Activated naive CD4-positive, alpha-beta T cell treated with anti-CD3 and anti-CD28 coated beads, Interleukin-2, amount 10 ng/mL, durations not matched to agents 7 days and 5 days (primary cell): Measurements from ENCODE around the gene NT5DC4.
A peak's percentile ranks its signal among the peaks of the same experiment; 100 is the strongest.

Experiments used
- CTCF ChIA-PET: fragments of 350-600 bp; sonication (Branson Sonifier 250); formaldehyde crosslinking; loops from one replicate; lab custom pipeline; 2021; ENCODE audit warnings: antibody characterized with exemption; lab: Charles Lee
- DNase-seq: peaks from one replicate; pipeline ENCODE4 v3.0.0-alpha.2; 2020
- H3K27ac Mint-ChIP-seq: one replicate; pipeline ENCODE4 v1.8.0; 2021; ENCODE audit warnings: mild to moderate bottlenecking, moderate library complexity, mixed read lengths
- H3K27me3 Mint-ChIP-seq: one replicate; pipeline ENCODE4 v1.8.0; 2021; ENCODE audit warnings: mild to moderate bottlenecking, mixed read lengths
- H3K36me3 Mint-ChIP-seq: one replicate; pipeline ENCODE4 v1.8.0; 2021; ENCODE audit warnings: mixed read lengths
- H3K4me1 Mint-ChIP-seq: one replicate; pipeline ENCODE4 v1.8.0; 2021; ENCODE audit warnings: mixed read lengths
- H3K4me3 Mint-ChIP-seq: one replicate; pipeline ENCODE4 v1.8.0; 2021; ENCODE audit warnings: mild to moderate bottlenecking, moderate library complexity, mixed read lengths
- H3K9me3 Mint-ChIP-seq: one replicate; pipeline ENCODE4 v1.8.0; 2021; ENCODE audit warnings: mixed read lengths

The NT5DC4 gene

DNA sequence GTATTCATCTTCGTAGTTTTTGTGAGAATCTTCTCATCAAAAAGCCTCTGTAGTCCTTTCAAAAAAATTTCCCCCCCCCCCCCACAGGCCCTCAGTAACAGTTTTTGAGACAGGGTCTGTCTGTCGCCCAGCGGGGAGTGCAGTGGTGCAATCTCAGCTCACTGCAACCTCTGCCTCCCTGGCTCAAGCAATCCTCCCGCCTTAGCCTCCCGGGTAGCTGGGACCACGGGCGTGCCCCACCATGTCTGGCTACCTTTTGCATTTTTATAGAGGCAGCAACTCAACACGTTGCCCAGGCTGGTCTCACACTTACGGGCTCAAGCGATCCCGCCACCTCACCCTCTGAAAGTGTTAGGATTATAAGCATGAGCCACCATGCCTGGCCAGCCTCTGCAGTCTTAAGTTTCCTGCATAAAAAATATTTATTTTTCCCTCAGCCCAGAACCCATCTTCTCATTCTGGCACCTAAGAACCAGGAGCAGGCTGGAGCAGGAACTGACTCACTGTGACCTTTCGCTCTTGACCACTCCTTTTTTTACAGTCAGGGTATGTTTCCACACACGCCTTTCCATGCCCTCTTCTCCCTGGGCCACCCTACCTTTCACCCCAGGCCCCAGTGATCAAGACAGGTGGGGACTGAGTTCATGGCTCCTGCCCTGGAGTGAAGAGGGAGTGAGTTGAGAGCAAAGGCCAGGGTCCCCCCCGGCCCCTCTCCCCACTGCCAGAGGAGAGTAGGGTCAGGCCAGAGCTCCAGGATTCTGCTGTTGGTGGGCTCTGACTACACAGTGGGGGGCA is 32.5 kb upstream of the NT5DC4 start:
- Mint-ChIP-seq H3K27me3 (peaks cover 23% of the 10 kb centered on the region), H3K4me1 (peaks cover 56% of the 10 kb centered on the region), H3K4me3 (no peak overlapping the region), H3K27ac (no peak overlapping the region), H3K9me3 (no peaks in the 10 kb centered on the region), H3K36me3 (no peaks in the 10 kb centered on the region)
- DNase-seq = no peak
- CTCF ChIA-PET = interaction anchor here (0.7 to 9.9 kb wide), 5 partner anchors 25 to 74 kb away, joined by 3 to 94 read pairs (median 3); no protein-coding TSS in a partner anchor

GRCh38 chr2:112690853-112691401 is 29.9 kb upstream of the NT5DC4 start:
- peaks cover 41% of the 10 kb centered on the region for H3K4me1 Mint-ChIP-seq
- DNase-seq = peak; percentile 81

DNA sequence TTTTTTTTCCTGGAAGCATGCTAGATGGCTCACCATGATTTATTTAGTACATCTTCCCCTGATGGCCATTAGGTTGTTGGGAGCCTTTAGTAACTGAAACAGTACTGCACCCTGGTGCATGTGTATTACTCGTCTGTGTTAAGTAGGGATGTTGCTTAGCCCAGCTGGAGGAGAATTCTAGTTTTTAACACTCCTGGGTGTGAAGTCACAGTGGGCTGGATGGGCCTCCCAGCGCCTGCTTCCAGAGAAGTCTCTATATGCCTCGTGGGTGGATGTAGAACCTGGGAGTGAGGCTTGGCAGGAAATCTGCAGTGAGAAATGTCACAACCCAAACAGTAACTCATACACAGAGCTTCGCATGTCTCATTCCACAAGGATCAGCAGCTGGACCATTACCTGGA is 28.9 kb upstream of the NT5DC4 start:
- no peak for DNase-seq
- peaks cover 35% of the 10 kb centered on the region for H3K4me1 Mint-ChIP-seq
- no peaks in the 10 kb centered on the region for H3K9me3 Mint-ChIP-seq
- H3K4me3 Mint-ChIP-seq = no peak overlapping the region
- H3K27ac Mint-ChIP-seq = peak overlapping the region; percentile 75
- H3K36me3 Mint-ChIP-seq = no peaks in the 10 kb centered on the region
- CTCF ChIA-PET = interaction anchor here (0.7 to 9.9 kb wide), 16 partner anchors 8 to 250 kb away, joined by 3 to 94 read pairs (median 8); partner anchors contain the start of gene SLC20A1
- peaks cover 23% of the 10 kb centered on the region for H3K27me3 Mint-ChIP-seq

More at GRCh38 chr2:112690853-112691401, 29.9 kb upstream of the NT5DC4 start:
- no peaks in the 10 kb centered on the region for H3K36me3 Mint-ChIP-seq
- peaks cover 23% of the 10 kb centered on the region for H3K27me3 Mint-ChIP-seq
- no peak overlapping the region for H3K27ac Mint-ChIP-seq
- H3K9me3 Mint-ChIP-seq = no peaks in the 10 kb centered on the region
- no peak overlapping the region for H3K4me3 Mint-ChIP-seq
- CTCF ChIA-PET = interaction anchor here (0.6 to 9.9 kb wide), 24 partner anchors 9 to 251 kb away, joined by 3 to 94 read pairs (median 5); partner anchors contain the start of gene SLC20A1

DNA sequence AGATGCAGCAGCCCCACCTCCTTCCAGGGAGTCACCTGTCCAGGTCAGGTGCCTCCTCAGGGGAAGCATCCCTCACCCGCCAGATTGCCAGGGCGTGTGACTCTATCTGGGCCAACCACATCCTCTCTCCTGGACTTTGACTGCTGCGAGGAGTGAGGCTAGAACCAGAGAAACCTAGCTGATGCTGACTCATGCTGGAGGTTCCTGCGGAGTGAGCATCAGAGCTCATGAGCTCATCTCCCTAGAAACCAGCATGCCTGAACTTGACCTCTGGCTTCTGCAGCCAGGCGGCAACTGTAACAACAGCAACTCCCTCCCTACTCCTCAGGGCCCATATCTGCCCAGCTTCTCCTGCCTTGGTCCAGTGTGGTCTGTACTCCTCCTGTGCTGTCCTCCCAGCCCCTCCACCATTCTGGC is 28.3 kb upstream of the NT5DC4 start:
- Mint-ChIP-seq H3K9me3 (no peaks in the 10 kb centered on the region), H3K4me3 (no peak overlapping the region), H3K27ac (peak overlapping the region; percentile 75), H3K36me3 (no peaks in the 10 kb centered on the region), H3K27me3 (peaks cover 27% of the 10 kb centered on the region), H3K4me1 (peaks cover 32% of the 10 kb centered on the region)
- CTCF ChIA-PET = interaction anchor here (0.7 to 9.9 kb wide), 13 partner anchors 9 to 95 kb away, joined by 3 to 94 read pairs (median 7); partner anchors contain the start of gene SLC20A1
- DNase-seq = peak; percentile 77

- H3K4me1 Mint-ChIP-seq = peaks cover 32% of the 10 kb centered on the region
Measured at GRCh38 chr2:112692918-112693317, 27.9 kb upstream of the NT5DC4 start.

GRCh38 chr2:112693596-112693995 is 27.2 kb upstream of the NT5DC4 start:
- H3K9me3 Mint-ChIP-seq = no peaks in the 10 kb centered on the region
- H3K4me3 Mint-ChIP-seq = no peak overlapping the region
- no peak for DNase-seq
- CTCF ChIA-PET = interaction anchor here (1.6 to 9.9 kb wide), 5 partner anchors 13 to 93 kb away, joined by 9 to 94 read pairs (median 28); partner anchors contain the start of gene SLC20A1
- H3K4me1 Mint-ChIP-seq = peaks cover 32% of the 10 kb centered on the region
- peaks cover 21% of the 10 kb centered on the region for H3K27me3 Mint-ChIP-seq
- no peaks in the 10 kb centered on the region for H3K36me3 Mint-ChIP-seq
- H3K27ac Mint-ChIP-seq = no peak overlapping the region

More at GRCh38 chr2:112692918-112693317, 27.9 kb upstream of the NT5DC4 start:
- Mint-ChIP-seq H3K4me3 (no peak overlapping the region), H3K9me3 (no peaks in the 10 kb centered on the region), H3K27ac (peak overlapping the region; percentile 75), H3K36me3 (no peaks in the 10 kb centered on the region), H3K27me3 (peaks cover 28% of the 10 kb centered on the region)
- CTCF ChIA-PET = interaction anchor here (0.7 to 9.9 kb wide), 13 partner anchors 8 to 96 kb away, joined by 3 to 94 read pairs (median 7); partner anchors contain the start of gene SLC20A1
- DNase-seq = no peak

DNA sequence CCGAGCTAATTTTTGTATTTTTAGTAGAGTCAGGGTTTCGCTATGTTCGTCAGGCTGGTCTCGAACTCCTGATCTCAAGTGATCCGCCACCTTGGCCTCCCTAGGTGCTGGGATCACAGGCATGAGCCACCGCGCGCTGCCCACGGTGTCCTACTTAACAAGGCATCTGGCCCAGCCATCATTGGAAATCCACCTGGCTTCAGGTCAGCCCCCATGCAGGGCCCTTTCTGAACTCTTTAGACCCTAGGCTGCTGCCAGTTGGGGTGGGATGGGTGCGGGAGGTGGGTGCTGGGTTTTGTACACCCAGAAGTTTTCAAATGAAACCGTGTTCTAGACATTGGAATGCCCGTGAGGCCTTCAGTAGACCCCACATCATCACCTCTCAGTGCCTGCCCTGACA is 26.6 kb upstream of the NT5DC4 start:
- H3K4me1 Mint-ChIP-seq = peaks cover 32% of the 10 kb centered on the region
- no peaks in the 10 kb centered on the region for H3K36me3 Mint-ChIP-seq
- no peaks in the 10 kb centered on the region for H3K9me3 Mint-ChIP-seq
- H3K27ac Mint-ChIP-seq = no peak overlapping the region
- peaks cover 16% of the 10 kb centered on the region for H3K27me3 Mint-ChIP-seq
- CTCF ChIA-PET = interaction anchor here (9.9 kb wide), 1 partner anchor 32 kb away, joined by 94 read pairs; no protein-coding TSS in a partner anchor
- no peak overlapping the region for H3K4me3 Mint-ChIP-seq
- DNase-seq = no peak

DNA sequence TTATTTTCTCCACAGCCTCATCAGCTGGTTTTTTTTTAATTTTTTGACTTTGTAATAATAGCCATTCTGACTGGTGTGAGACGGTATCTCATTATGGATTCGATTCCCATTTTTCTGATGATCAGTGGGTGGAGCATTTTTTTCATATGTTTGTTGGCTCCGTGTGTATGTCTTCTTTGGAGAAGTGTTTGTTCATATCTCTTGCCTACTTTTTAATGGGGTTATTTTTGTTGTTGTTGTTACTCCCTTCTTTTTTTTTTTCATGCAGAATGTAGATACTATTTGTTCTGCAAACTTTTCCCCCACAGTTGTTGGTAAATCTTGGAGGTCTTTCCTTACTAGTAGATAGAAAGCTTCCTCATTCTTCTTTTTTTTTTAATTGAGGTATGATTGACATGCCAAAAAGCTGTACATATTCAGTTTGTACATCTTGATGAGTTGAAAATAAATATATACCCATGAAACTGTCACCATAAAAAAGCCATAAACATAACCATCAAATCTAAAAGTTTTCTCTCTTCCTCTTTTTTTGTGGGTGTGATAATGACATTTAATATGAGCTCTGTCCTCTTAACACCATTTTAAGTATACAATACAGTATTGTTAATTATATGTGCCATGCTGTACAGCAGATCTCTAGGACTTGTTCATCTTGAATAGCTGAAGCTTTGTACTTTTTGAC is 21.8 kb upstream of the NT5DC4 start:
- DNase-seq = no peak
- H3K4me1 Mint-ChIP-seq = peaks cover 3% of the 10 kb centered on the region
- H3K9me3 Mint-ChIP-seq = no peaks in the 10 kb centered on the region
- peaks cover 18% of the 10 kb centered on the region for H3K27me3 Mint-ChIP-seq
- no peak overlapping the region for H3K4me3 Mint-ChIP-seq
- H3K27ac Mint-ChIP-seq = no peak overlapping the region
- H3K36me3 Mint-ChIP-seq = peaks cover 2% of the 10 kb centered on the region
- CTCF ChIA-PET = interaction anchor here (1.7 kb wide), 1 partner anchor 27 kb away, joined by 5 read pairs; no protein-coding TSS in a partner anchor

- no peaks in the 10 kb centered on the region for H3K9me3 Mint-ChIP-seq
- H3K36me3 Mint-ChIP-seq = peaks cover 2% of the 10 kb centered on the region
- H3K4me3 Mint-ChIP-seq = no peak overlapping the region
- no peak overlapping the region for H3K27ac Mint-ChIP-seq
- peaks cover 4% of the 10 kb centered on the region for H3K4me1 Mint-ChIP-seq
- peaks cover 26% of the 10 kb centered on the region for H3K27me3 Mint-ChIP-seq
- no peak for DNase-seq
- CTCF ChIA-PET = interaction anchor here (0.9 to 1.7 kb wide), 3 partner anchors 9 to 26 kb away, joined by 3 to 8 read pairs (median 5); no protein-coding TSS in a partner anchor
Measured at GRCh38 chr2:112699984-112700667, 20.7 kb upstream of the NT5DC4 start.

GRCh38 chr2:112701052-112701451 is 19.8 kb upstream of the NT5DC4 start:
- Mint-ChIP-seq H3K27me3 (peaks cover 28% of the 10 kb centered on the region), H3K4me3 (no peak overlapping the region), H3K4me1 (peaks cover 13% of the 10 kb centered on the region), H3K36me3 (peaks cover 2% of the 10 kb centered on the region), H3K9me3 (no peaks in the 10 kb centered on the region), H3K27ac (no peak overlapping the region)
- CTCF ChIA-PET = interaction anchor here (0.8 to 1.5 kb wide), 3 partner anchors 9 to 14 kb away, joined by 3 to 8 read pairs (median 3); no protein-coding TSS in a partner anchor
- DNase-seq = no peak

DNA sequence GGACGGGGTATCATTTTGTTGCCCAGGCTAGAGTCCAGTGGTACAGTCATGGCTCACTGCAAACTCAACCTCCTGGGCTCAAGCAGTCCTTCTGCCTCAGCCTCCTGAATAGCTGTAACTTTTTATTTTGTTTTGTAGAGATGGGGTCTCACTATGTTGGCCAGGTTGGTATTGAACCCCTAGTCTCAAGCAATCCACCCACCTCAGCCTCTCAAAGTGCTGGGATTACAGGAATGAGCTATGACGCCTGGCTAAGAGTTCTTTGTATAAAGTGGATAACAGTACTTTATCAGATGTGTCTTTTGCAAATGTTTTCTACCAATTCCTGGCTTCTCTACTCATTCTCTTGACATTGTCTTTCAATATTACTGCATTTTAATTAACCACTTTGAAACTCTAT is 17.1 kb upstream of the NT5DC4 start:
- CTCF ChIA-PET = interaction anchor here (5.9 kb wide), 1 partner anchor 12 kb away, joined by 28 read pairs; no protein-coding TSS in a partner anchor
- H3K4me1 Mint-ChIP-seq = peaks cover 40% of the 10 kb centered on the region

GRCh38 chr2:112705575-112705974 is 15.2 kb upstream of the NT5DC4 start:
- H3K27me3 Mint-ChIP-seq = peaks cover 37% of the 10 kb centered on the region
- H3K27ac Mint-ChIP-seq = no peak overlapping the region
- H3K36me3 Mint-ChIP-seq = peaks cover 2% of the 10 kb centered on the region
- H3K4me1 Mint-ChIP-seq = peaks cover 46% of the 10 kb centered on the region
- H3K9me3 Mint-ChIP-seq = no peaks in the 10 kb centered on the region
- CTCF ChIA-PET = interaction anchor here (0.9 to 5.9 kb wide), 4 partner anchors 14 to 105 kb away, joined by 3 to 28 read pairs (median 6); no protein-coding TSS in a partner anchor
- no peak for DNase-seq
- no peak overlapping the region for H3K4me3 Mint-ChIP-seq

More for the DNA sequence above, 17.1 kb upstream of the NT5DC4 start:
- peaks cover 2% of the 10 kb centered on the region for H3K36me3 Mint-ChIP-seq
- H3K4me3 Mint-ChIP-seq = no peak overlapping the region
- no peak for DNase-seq
- H3K9me3 Mint-ChIP-seq = no peaks in the 10 kb centered on the region
- peaks cover 31% of the 10 kb centered on the region for H3K27me3 Mint-ChIP-seq
- no peak overlapping the region for H3K27ac Mint-ChIP-seq

DNA sequence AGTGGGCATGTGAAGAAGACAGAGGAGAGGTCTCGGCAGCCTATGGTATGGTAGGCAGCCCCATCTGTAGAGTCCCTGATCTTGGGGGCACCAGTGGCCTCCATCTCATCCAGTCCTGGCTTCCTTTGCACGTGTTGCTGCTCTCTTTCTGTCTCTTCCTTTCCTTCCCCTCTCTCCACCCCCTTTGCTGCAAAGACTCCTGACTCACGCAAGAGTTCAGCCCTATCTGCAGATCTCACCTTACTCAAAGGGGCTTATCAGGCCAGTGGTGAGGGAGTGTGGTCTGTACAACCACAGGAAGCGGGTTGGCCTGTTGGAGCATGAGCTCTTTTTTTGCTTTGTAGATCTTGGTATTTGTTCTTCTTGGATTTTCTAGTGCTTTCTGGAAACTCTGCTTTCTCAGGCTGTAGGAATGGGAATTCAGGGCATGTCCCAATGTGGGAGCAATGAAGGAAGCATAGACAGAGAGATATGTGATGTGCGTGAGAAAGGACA is 14.6 kb upstream of the NT5DC4 start:
- Mint-ChIP-seq H3K27ac (peak overlapping the region; percentile 62), H3K27me3 (peaks cover 39% of the 10 kb centered on the region), H3K9me3 (no peaks in the 10 kb centered on the region), H3K36me3 (no peaks in the 10 kb centered on the region), H3K4me3 (no peak overlapping the region), H3K4me1 (peaks cover 46% of the 10 kb centered on the region)
- DNase-seq = peak; percentile 87
- CTCF ChIA-PET = interaction anchor here (0.9 to 5.9 kb wide), 8 partner anchors 15 to 106 kb away, joined by 3 to 28 read pairs (median 7); no protein-coding TSS in a partner anchor
